Keratinocyte (primary cell): ENCODE data around the gene DCDC2C. TPM values are rescaled to one million over a fixed set of nuclear protein-coding genes. Genes with fewer than 3 reads are reported as not detected.

Source experiments
- DNase-seq: peaks from one replicate; pipeline ENCODE4 v3.0.0-alpha.2; 2011; ENCODE audit warnings: low read depth, missing footprints, low spot score
- FAIRE-seq: peaks from 2 replicates; lab custom pipeline; 2011; peaks lifted over from hg19 to GRCh38; lab: Jason Lieb, UNC
- H2AFZ ChIP-seq: 2 replicates; pipeline ENCODE4 v1.6.0; 2012; ENCODE audit warnings: low read length, control low read depth, inconsistent platforms; ENCODE audit not compliant: control insufficient read depth
- H3K27ac ChIP-seq: 2 replicates; pipeline ENCODE4 v1.5.1; 2011; ENCODE audit warnings: low read length; ENCODE audit not compliant: control insufficient read depth, insufficient read depth
- H3K27me3 ChIP-seq: 3 replicates; pipeline ENCODE4 v1.6.0; 2011; ENCODE audit warnings: low read length; ENCODE audit not compliant: control insufficient read depth, insufficient read depth; ENCODE audit errors: extremely low read depth
- H3K36me3 ChIP-seq, 2 experiments: 2 replicates in 1 of 2; 3 replicates in 1 of 2; pipeline ENCODE4 v1.5.1; 2011; ENCODE audit warnings: low read length in 2 of 2, mild to moderate bottlenecking in 1 of 2; ENCODE audit not compliant: control insufficient read depth in 2 of 2, insufficient read depth in 2 of 2; ENCODE audit errors: extremely low read depth in 1 of 2
- H3K4me1 ChIP-seq: 3 replicates; pipeline ENCODE4 v1.5.1; 2011; ENCODE audit warnings: low read length; ENCODE audit not compliant: control insufficient read depth, insufficient read depth; ENCODE audit errors: extremely low read depth
- H3K4me2 ChIP-seq: 3 replicates; pipeline ENCODE4 v1.6.0; 2011; ENCODE audit warnings: low read depth, low read length; ENCODE audit not compliant: control insufficient read depth, insufficient read depth; ENCODE audit errors: extremely low read depth
- H3K4me3 ChIP-seq, 3 experiments: fragments of 200-600 bp in 1 of 3; sonication (generic) in 1 of 3; 2 replicates in 2 of 3; 3 replicates in 1 of 3; pipeline ENCODE4 v1.5.1; 2011 to 2016; ENCODE audit warnings: low read length in 3 of 3, mild to moderate bottlenecking in 3 of 3, control low read depth in 2 of 3, inconsistent platforms in 1 of 3, low read depth in 1 of 3, mixed read lengths in 1 of 3, mixed run types in 1 of 3, moderate library complexity in 1 of 3; ENCODE audit not compliant: control insufficient read depth in 2 of 3, insufficient read depth in 2 of 3; ENCODE audit errors: extremely low read depth in 1 of 3
- H3K79me2 ChIP-seq: 2 replicates; pipeline ENCODE4 v1.6.0; 2012; ENCODE audit warnings: low read length; ENCODE audit not compliant: control insufficient read depth, insufficient read depth
- H3K9ac ChIP-seq: 3 replicates; pipeline ENCODE4 v1.6.0; 2011; ENCODE audit warnings: low read length; ENCODE audit not compliant: control insufficient read depth, insufficient read depth; ENCODE audit errors: extremely low read depth
- H3K9me1 ChIP-seq: 3 replicates; pipeline ENCODE4 v1.6.0; 2011; ENCODE audit warnings: low read length; ENCODE audit not compliant: control insufficient read depth, insufficient read depth; ENCODE audit errors: extremely low read depth
- H3K9me3 ChIP-seq: 2 replicates; pipeline ENCODE4 v1.5.1; 2012; ENCODE audit warnings: low read depth, low read length; ENCODE audit not compliant: control insufficient read depth
- H4K20me1 ChIP-seq: 3 replicates; pipeline ENCODE4 v1.6.0; 2011; ENCODE audit warnings: low read length; ENCODE audit not compliant: control insufficient read depth, insufficient read depth; ENCODE audit errors: extremely low read depth
- CTCF ChIP-seq, 3 experiments: IDR thresholded peaks in 1 of 3; conservative IDR thresholded peaks in 1 of 3; optimal IDR thresholded peaks in 1 of 3; 2 replicates in 2 of 3; 3 replicates in 1 of 3; pipeline versions ENCODE3 to v1.5.1; 2011; ENCODE audit warnings: low read length in 3 of 3, mild to moderate bottlenecking in 3 of 3, moderate library complexity in 2 of 3, control low read depth in 1 of 3, inconsistent platforms in 1 of 3; ENCODE audit not compliant: insufficient read depth in 2 of 3; ENCODE audit errors: extremely low read depth in 1 of 3
- EZH2 ChIP-seq: IDR thresholded peaks from one replicate; pipeline ENCODE4 v1.6.1; 2012; ENCODE audit warnings: inconsistent platforms, mild to moderate bottlenecking, low read length, moderate library complexity
- dilution Hi-C: fragments of 300-500 bp; cut with MboI; formaldehyde crosslinking; loops from one replicate; pipeline ENCODE4 v1.7.0; 2020; ENCODE audit warnings: low sequenced_read_pairs; ENCODE audit not compliant: extremely low pct_ligation_motif_present
- polyA plus RNA-seq, 5 experiments: library from polyadenylated mRNA; depleted of rRNA in 3 of 5; stranded (reverse) in 3 of 5; stranded (forward) in 1 of 5; unstranded in 1 of 5; fragments of >200 nt; gene quantifications; 1 replicate in 1 of 5; 2 replicates in 3 of 5; 3 replicates in 1 of 5; pipeline versions ENCODE4 v1.2.1 to v1.2.3, GENCODE V29; 2011 to 2012; ENCODE audit warnings: missing spikeins in 2 of 5, low read depth in 1 of 5, low replicate concordance in 1 of 5

The DCDC2C gene
- polyA plus RNA-seq, 1 donor (not counting 4 experiments of a cell fraction or from before 2014, with no cell fraction given), result not detected

GRCh38 chr2:3656762-3657721 lies 46.3 kb upstream of the DCDC2C start:
- no peak overlapping the region for H3K4me2 ChIP-seq
- peaks cover 2% of the 10 kb centered on the region for H3K9me3 ChIP-seq
- no peaks in the 10 kb centered on the region for H4K20me1 ChIP-seq
- H3K9me1 ChIP-seq, result no peaks in the 10 kb centered on the region
- peaks cover 2% of the 10 kb centered on the region for H3K27me3 ChIP-seq
- no peak overlapping the region for H3K9ac ChIP-seq
- no peak overlapping the region for H3K27ac ChIP-seq
- TF ChIP-seq EZH2 (no peak), CTCF (optimal IDR thresholded peaks at IDR 0.05 in 1 of 3, IDR thresholded peaks at IDR 0.05 in 1 of 3, conservative IDR thresholded peaks at IDR 0.05 in 1 of 3; ENCODE audit: extremely low read depth in 1 of 3, insufficient read depth in 2 of 3, low read length in 3 of 3) (no peak)
- no peak overlapping the region for H2AFZ ChIP-seq
- H3K36me3 ChIP-seq, result no peaks in the 10 kb centered on the region
- DNase-seq (no peak), FAIRE-seq (no peak)
- H3K4me1 ChIP-seq, result peaks cover 4% of the 10 kb centered on the region
- H3K4me3 ChIP-seq, result no peak overlapping the region
- dilution Hi-C loops, result no loop called here
- no peaks in the 10 kb centered on the region for H3K79me2 ChIP-seq

GRCh38 chr2:3657881-3658280 lies 45.5 kb upstream of the DCDC2C start, which contains the start of gene ALLC:
TSS of gene ALLC (plus strand) at chr2:3658200. CDS start at chr2:3671158, 12,958 bp downstream.
- Histone ChIP-seq H3K79me2 (no peaks in the 10 kb centered on the region), H3K9me3 (peaks cover 2% of the 10 kb centered on the region), H2AFZ (no peak within 1 kb of the TSS), H3K27me3 (no peaks in the 10 kb centered on the region), H3K36me3 (no peaks in the 10 kb centered on the region), H3K27ac (no peak within 1 kb of the TSS), H3K4me2 (no peak within 1 kb of the TSS), H3K4me1 (peaks cover 9% of the 10 kb centered on the region), H3K4me3 (no peak within 1 kb of the TSS), H3K9ac (no peak within 1 kb of the TSS), H3K9me1 (no peaks in the 10 kb centered on the region), H4K20me1 (no peaks in the 10 kb centered on the region)
- no peak for DNase-seq
- no peak for TF ChIP-seq CTCF (optimal IDR thresholded peaks at IDR 0.05 in 1 of 3, IDR thresholded peaks at IDR 0.05 in 1 of 3, conservative IDR thresholded peaks at IDR 0.05 in 1 of 3; ENCODE audit: extremely low read depth in 1 of 3, insufficient read depth in 2 of 3, low read length in 3 of 3)
- TF ChIP-seq EZH2, result no peak
- no peak for FAIRE-seq
- dilution Hi-C loops, result no loop called here
